ENCODE results near the gene PDE4D.

The PDE4D gene

GRCh38 chr5:59049095-59049494 is 844.4 kb downstream of the PDE4D start:
- no peak for TF ChIP-seq EZH2phosphoT487 (IDR thresholded peaks at IDR 0.05; ENCODE audit: low read length)
- Histone ChIP-seq H2AFZ (ENCODE audit: low read length) (no peak overlapping the region), H3K27ac (ENCODE audit: low read length) (no peak overlapping the region), H3K4me3 (ENCODE audit: low read length) (no peak overlapping the region), H3K36me3 (replicated peaks; ENCODE audit: insufficient read depth, low read length) (no peaks in the 10 kb centered on the region), H3F3A (ENCODE audit: insufficient read depth, low read length) (no peaks in the 10 kb centered on the region), H3K9ac (ENCODE audit: low read length) (no peak overlapping the region), H3K27me3 (replicated peaks; ENCODE audit: insufficient read depth, low read length) (no peaks in the 10 kb centered on the region), H3K79me2 (ENCODE audit: low read length) (no peaks in the 10 kb centered on the region), H3K9me3 (replicated peaks; ENCODE audit: insufficient read depth, low read length) (no peaks in the 10 kb centered on the region), H3K4me1 (ENCODE audit: low read length) (no peaks in the 10 kb centered on the region), H3K4me2 (ENCODE audit: low read depth, low read length) (no peak overlapping the region), H4K20me1 (ENCODE audit: insufficient read depth, low read length) (no peaks in the 10 kb centered on the region), H3K9me2 (replicated peaks; ENCODE audit: insufficient read depth, low read length) (no peaks in the 10 kb centered on the region)
- DNase-seq = no peak

- Histone ChIP-seq H3K4me1 (ENCODE audit: low read length) (peaks cover 6% of the 10 kb centered on the region; the same call in 1 of the 2 replicates), H3K27me3 (replicated peaks; ENCODE audit: insufficient read depth, low read length) (no peaks in the 10 kb centered on the region), H3K9me3 (replicated peaks; ENCODE audit: insufficient read depth, low read length) (no peaks in the 10 kb centered on the region), H2AFZ (ENCODE audit: low read length) (no peak overlapping the region), H4K20me1 (ENCODE audit: insufficient read depth, low read length) (no peaks in the 10 kb centered on the region), H3F3A (ENCODE audit: insufficient read depth, low read length) (no peaks in the 10 kb centered on the region), H3K4me3 (ENCODE audit: low read length) (no peak overlapping the region), H3K36me3 (replicated peaks; ENCODE audit: insufficient read depth, low read length) (no peaks in the 10 kb centered on the region), H3K79me2 (ENCODE audit: low read length) (no peaks in the 10 kb centered on the region), H3K4me2 (ENCODE audit: low read depth, low read length) (no peak overlapping the region), H3K27ac (ENCODE audit: low read length) (no peak overlapping the region), H3K9me2 (replicated peaks; ENCODE audit: insufficient read depth, low read length) (no peaks in the 10 kb centered on the region), H3K9ac (ENCODE audit: low read length) (no peak overlapping the region)
- TF ChIP-seq EZH2 (optimal IDR thresholded peaks at IDR 0.05; ENCODE audit: low read depth, low read length) = no peak
- TF ChIP-seq CTCF (IDR thresholded peaks at IDR 0.05; ENCODE audit: low read length) = no peak
- no peak for TF ChIP-seq EZH2phosphoT487 (IDR thresholded peaks at IDR 0.05; ENCODE audit: low read length)
- no peak for DNase-seq
Measured at GRCh38 chr5:59042201-59043055, 851.1 kb downstream of the PDE4D start.

DNA sequence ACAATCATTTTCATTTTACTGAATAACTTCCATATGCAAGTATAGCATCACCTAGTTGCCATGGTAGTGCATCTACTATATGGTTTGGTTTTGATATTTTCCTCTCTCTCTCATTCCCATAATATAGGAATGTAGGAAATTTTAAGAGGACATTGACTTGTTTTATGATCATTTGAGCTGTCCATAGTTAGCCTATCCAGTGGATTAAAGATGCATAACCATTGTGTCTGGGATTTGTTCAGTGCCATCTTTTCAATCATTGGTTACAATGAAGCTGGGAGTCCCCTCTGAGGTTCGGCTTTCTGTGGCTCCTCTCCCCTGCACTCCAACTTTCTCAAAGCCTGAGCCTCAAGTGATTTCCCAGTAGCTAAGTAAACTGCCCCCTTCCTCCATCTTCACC is 852.2 kb downstream of the PDE4D start:
- Histone ChIP-seq H3F3A (ENCODE audit: insufficient read depth, low read length) (no peaks in the 10 kb centered on the region), H3K79me2 (ENCODE audit: low read length) (no peaks in the 10 kb centered on the region), H3K36me3 (replicated peaks; ENCODE audit: insufficient read depth, low read length) (no peaks in the 10 kb centered on the region), H3K27ac (ENCODE audit: low read length) (no peak overlapping the region), H4K20me1 (ENCODE audit: insufficient read depth, low read length) (no peaks in the 10 kb centered on the region), H3K4me2 (ENCODE audit: low read depth, low read length) (no peak overlapping the region), H3K9me3 (replicated peaks; ENCODE audit: insufficient read depth, low read length) (no peaks in the 10 kb centered on the region), H3K9me2 (replicated peaks; ENCODE audit: insufficient read depth, low read length) (no peaks in the 10 kb centered on the region), H3K27me3 (replicated peaks; ENCODE audit: insufficient read depth, low read length) (no peaks in the 10 kb centered on the region), H3K4me3 (ENCODE audit: low read length) (no peak overlapping the region), H3K4me1 (ENCODE audit: low read length) (peaks cover 6% of the 10 kb centered on the region; the same call in 1 of the 2 replicates), H3K9ac (ENCODE audit: low read length) (no peak overlapping the region), H2AFZ (ENCODE audit: low read length) (no peak overlapping the region)
- no peak for DNase-seq
- TF ChIP-seq EZH2phosphoT487 (IDR thresholded peaks at IDR 0.05; ENCODE audit: low read length) (no peak), EZH2 (optimal IDR thresholded peaks at IDR 0.05; ENCODE audit: low read depth, low read length) (no peak), CTCF (IDR thresholded peaks at IDR 0.05; ENCODE audit: low read length) (no peak)

GRCh38 chr5:59040804-59041201 is 852.7 kb downstream of the PDE4D start:
- Histone ChIP-seq H3K4me1 (ENCODE audit: low read length) (peaks cover 6% of the 10 kb centered on the region; the same call in 1 of the 2 replicates), H2AFZ (ENCODE audit: low read length) (no peak overlapping the region), H4K20me1 (ENCODE audit: insufficient read depth, low read length) (no peaks in the 10 kb centered on the region), H3K79me2 (ENCODE audit: low read length) (no peaks in the 10 kb centered on the region), H3K9me2 (replicated peaks; ENCODE audit: insufficient read depth, low read length) (no peaks in the 10 kb centered on the region), H3K4me3 (ENCODE audit: low read length) (no peak overlapping the region), H3F3A (ENCODE audit: insufficient read depth, low read length) (no peaks in the 10 kb centered on the region), H3K4me2 (ENCODE audit: low read depth, low read length) (no peak overlapping the region), H3K27me3 (replicated peaks; ENCODE audit: insufficient read depth, low read length) (no peaks in the 10 kb centered on the region), H3K9ac (ENCODE audit: low read length) (no peak overlapping the region), H3K9me3 (replicated peaks; ENCODE audit: insufficient read depth, low read length) (no peaks in the 10 kb centered on the region), H3K36me3 (replicated peaks; ENCODE audit: insufficient read depth, low read length) (no peaks in the 10 kb centered on the region), H3K27ac (ENCODE audit: low read length) (no peak overlapping the region)
- TF ChIP-seq EZH2phosphoT487 (IDR thresholded peaks at IDR 0.05; ENCODE audit: low read length) = no peak
- TF ChIP-seq CTCF (IDR thresholded peaks at IDR 0.05; ENCODE audit: low read length) = no peak
- no peak for DNase-seq

Measured in MM.1S (cell line).